GM19351 (cell line): ENCODE measurements around the gene MAP2K3.
"Not testable (repeated sequence)": the region's sequence is repeated elsewhere in the genome, so short reads cannot be mapped to it uniquely, and the experiment has no call there.

Experiments
- ATAC-seq: cut with Tn5 transposase; IDR thresholded peaks from one replicate; pipeline ENCODE4 v1.9.1; 2021; ENCODE audit warnings: mild to moderate bottlenecking, moderate library complexity; ENCODE audit not compliant: unreplicated experiment

MAP2K3 gene

DNA sequence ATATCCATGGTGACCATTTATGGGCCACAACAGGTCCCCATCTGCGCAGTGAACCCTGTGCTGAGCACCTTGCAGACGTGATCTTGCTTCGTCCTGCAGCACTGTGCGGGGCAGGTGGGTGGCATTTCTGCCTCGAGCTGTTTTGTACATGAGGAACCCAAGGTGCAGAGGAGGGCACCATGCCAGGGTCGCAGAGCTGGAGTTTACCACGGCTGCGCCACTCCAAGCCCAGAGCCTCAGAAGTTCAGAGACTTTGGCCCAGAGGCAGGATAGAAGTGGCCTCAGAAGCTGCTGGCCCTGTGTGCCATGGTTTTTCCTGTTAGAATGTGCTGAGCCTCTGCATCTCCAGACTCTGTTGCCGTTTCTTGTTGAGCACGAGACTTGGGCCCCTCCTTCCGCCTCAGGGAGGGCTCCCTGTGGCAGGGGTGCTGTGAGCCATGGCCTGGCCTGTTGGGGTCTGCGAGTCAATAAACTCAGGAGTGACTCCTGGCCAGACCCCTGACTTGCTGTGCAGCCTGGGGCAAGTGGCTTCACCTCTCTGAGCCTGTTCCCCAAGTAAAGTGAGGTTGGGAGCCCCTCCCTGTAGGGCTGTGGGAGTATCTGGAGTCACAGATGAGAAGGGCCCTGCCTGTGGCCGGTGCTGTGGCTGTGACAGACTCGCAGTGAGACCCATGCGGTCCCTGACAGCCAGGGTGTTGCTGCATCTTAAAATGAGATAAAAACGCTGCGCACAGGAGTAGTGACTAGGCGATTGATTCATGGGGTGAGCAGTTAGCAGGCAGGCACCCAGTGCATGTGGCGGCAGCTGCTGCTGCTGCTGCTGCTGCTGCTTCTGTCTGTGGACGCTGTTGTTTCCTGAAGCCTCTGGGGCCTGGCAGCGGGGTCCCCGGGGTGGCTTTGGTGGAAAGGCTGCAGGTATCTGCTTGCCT is 11.8 kb downstream of the MAP2K3 start:
- ATAC-seq: no peak

DNA sequence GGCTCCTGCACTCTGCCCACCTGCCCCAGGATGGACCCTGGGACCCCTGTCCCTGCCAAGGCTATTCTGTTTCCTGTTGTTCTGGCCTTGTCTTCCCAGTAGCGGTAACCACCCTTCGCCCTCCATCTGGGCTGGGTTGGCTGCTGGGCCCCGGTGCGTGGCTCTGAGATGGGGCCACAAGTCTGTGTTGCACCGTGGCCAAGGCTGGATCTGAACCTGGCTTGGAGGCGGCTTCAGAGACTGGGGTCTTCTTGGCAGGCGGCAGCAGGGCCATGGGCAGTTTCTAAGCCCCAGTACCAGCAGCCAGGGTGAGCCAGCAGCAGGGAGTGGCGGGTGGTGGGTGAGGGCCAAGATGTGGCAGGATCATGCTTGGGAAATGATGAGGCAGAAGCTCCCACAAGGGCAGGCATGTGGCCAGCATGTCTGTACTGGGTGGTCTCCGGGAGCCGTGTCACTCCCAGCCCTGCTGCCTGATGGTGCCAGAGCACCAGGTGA is 12.6 kb downstream of the MAP2K3 start:
- no peak for ATAC-seq

DNA sequence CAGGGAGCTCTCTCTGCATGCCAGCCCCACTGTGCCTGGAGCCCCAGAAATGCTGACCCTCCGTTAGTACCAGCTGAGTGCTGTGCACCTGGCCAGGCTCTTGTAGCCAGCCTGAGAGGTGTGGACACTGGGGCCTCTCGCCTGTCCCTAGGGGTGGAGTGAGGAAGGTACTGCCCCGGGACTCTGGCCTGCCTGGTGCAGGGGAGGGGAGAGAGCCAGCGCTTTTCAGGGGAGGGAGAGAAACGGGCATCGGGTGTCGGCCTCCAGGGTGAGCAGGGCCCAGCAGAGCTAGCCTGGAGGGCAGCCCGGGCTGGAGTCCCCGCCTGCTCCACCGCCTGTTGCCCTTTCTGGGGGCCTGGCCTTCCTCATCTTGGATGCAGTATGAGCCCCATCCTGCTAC is 13.1 kb downstream of the MAP2K3 start:
- no peak for ATAC-seq

DNA sequence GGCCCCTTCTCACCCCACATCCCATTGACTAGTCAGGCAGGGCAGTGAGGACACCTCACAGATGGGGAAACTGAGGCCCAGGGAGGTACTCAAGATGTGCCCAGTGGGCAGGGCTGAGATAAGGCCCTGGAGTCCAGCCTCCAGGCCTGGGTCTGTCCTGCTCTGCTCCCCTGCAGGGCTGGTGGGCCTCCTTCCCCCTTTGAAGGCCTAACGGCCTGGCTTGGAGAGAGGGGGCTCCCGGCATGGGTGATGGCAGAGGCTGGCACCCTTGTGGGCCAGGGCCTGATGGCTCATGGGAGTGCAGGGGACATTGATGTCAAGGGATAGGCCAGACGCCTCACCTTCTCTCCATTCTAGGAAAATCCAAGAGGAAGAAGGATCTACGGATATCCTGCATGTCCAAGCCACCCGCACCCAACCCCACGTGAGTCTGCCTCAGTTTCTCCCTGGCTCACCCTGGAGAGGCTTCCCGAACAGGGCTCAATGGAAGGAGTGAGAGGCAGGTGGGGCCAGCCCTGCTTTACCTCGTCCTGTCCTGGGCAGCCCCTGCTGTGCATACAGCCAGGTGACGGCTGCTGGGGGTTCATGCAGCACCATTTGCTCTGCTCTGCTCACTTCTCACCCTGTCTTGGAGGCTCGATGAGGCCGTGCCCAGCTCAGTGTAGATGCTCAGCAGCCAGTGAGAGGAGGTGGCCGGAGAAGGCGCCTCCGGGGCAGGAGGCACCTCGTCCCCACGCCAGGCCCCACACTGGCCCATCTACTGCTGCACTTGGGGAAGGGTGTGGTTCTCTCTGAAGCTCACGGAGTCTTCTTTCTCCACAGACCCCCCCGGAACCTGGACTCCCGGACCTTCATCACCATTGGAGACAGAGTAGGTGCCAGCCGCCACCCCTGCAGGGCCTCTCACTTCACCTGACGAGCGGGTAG is 13.8 kb downstream of the MAP2K3 start:
- no peak for ATAC-seq

DNA sequence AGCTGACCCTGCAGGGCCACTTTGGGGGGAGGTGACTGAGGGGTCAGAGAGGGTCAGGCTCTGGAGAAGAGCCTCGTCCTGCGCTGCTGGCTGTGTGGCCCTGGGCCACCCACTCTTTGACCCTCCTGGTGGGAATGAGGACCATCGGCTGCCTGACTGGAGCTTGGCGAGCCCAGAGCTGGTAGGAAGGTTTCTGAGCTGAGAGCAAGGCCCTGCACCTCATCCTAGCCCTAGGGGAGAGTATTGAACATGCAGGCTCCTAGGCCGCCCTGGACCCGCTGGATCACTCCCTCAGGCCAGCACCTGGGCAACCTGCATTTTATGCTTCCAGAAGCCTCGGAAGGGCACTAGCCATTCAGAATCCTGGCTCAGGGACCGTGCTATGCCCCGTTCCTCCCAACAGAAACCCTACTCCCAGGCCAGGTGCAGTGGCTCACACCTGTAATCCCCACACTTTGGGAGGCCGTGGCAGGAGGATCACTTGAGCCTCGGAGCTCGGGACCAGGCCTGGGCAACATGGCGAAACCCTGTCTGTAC is 14.5 kb downstream of the MAP2K3 start:
- ATAC-seq: no peak

DNA sequence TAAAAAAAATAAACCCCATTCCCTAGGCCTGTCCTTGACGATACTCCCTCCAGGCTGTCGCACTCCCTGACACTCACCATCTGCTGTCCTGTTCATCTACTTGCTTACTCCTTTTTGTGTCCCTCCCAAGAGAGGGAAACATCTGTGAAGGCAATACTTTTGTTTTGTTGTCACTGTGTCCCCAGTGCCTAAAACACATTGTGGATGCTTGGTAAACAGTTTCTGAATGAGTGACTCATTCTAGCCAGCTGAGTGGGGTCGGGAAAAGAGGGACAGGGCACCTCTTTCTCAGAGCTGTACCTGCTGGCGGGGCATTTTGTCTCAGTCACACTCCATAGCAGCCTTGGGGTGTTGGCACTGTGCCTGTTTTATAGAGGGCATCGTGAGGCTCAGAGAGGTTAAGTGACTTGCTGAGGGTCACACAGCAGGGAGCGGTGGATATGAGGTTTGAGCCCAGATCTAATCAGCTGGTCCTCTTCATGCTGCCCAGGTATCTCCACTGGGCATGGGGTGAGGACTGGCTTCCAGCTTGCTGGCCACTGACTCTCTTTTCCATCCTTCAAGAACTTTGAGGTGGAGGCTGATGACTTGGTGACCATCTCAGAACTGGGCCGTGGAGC is 15.6 kb downstream of the MAP2K3 start:
- ATAC-seq: no peak

DNA sequence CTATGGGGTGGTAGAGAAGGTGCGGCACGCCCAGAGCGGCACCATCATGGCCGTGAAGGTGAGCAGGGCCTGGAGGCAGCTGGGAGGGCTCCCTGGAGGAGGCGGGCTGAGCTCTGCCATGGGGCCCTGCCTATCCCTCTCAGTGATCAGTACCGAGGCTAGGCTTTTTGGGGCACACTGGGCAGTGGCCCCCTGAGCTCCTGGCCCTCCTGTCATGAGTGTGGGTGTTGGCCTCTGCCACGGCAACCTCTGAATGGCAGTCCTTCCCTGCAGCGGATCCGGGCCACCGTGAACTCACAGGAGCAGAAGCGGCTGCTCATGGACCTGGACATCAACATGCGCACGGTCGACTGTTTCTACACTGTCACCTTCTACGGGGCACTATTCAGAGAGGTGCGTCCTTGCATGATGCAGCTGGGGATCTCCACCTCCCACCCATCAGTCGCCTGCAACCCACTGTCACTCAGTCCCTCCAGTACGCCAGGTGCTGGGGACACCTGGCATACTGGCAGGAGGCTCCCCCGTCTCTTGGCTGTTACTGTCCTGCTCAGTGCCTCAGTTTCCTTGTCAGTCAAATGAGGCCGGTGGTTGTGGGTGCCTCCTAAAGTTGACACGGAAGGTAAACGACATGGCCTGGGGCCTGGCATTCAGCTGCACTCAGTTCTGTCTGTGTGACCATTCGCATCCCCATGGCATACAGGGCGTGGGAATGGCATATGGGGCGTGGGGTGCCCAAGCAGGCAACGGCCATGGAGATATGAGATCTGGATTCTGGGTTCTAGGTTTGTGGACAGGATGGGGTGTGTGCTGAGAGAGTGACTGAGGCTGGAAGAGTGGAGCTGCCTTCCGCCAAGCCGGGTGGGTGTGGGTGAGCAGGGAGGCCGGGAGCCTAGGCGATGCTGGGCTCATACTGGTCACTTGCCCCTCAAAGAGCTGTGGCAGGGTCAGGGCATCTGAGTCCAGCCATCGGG is 16.4 kb downstream of the MAP2K3 start:
- no peak for ATAC-seq

DNA sequence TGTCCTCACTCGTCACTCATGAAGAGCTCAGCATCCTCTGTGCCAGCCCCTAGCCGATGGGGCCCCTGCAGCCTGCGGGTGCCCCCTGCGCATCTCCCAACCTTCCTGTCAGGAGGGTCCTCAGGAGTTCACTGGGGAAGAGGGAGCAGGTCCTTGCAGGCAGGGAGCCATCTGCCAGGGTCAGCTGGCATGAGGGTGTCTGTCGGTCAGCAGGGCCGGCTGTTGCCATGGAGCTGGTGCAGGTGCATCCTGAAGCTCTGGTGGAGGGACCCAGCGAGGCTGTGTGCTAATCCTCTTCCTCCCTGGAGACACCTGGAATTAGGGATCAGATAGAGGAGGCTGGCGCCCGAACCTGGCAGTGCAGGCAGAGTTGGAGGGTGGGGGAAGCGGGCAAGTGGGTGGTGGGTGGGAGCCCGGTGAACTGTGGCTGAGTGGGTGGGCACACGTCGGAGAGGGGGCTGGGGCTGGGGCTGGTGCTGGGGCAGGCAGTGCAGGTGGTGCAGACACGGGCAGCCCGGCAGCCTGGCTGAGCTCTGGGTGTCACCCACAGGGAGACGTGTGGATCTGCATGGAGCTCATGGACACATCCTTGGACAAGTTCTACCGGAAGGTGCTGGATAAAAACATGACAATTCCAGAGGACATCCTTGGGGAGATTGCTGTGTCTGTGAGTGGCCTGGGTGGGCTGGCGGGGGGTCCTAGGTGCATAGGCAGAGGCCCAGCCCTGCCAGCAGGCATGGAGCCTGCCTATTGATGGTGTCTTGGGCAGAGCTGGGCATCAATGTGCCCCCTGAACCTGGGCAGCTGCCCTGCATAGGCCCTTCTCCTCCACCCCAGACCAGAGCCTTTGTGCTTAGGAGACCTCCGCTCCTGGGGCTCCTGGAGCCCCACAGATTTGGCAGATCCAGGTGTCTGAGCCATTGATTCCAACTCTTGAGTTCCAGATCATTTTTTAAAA is 17.4 kb downstream of the MAP2K3 start:
- ATAC-seq: no peak

DNA sequence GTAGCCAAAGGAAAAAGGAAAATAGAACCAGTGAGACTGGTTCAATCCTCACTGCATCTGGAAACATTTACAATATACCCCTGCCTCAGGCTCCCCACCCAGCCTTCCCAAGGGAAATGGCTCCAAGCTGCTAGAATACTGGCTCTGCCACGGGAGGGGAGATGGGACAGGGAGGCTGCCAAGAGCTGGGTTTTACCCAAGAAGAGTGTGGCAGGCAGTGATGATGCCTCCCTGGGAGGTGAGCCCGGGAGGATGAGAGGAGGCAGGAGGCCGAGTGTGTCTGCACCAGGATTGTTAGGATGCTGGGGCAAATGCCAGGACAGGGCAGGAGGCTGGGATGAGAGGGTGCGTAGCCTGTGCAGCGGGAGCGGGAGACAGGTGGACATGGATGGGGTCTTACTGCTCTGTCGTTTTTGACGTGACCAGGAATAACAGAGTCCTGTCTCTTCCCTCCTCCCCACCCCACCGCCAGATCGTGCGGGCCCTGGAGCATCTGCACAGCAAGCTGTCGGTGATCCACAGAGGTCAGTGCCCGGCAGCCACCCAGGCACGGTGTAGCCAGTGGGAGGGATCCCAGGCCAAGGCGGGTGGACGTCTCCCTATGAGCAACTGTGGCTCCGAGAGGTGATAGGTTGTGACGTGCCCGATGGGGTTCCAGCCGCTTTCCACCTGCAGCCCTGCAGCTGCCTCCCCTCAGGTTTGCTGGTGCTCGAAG is 18.4 kb downstream of the MAP2K3 start:
- ATAC-seq: no peak

DNA sequence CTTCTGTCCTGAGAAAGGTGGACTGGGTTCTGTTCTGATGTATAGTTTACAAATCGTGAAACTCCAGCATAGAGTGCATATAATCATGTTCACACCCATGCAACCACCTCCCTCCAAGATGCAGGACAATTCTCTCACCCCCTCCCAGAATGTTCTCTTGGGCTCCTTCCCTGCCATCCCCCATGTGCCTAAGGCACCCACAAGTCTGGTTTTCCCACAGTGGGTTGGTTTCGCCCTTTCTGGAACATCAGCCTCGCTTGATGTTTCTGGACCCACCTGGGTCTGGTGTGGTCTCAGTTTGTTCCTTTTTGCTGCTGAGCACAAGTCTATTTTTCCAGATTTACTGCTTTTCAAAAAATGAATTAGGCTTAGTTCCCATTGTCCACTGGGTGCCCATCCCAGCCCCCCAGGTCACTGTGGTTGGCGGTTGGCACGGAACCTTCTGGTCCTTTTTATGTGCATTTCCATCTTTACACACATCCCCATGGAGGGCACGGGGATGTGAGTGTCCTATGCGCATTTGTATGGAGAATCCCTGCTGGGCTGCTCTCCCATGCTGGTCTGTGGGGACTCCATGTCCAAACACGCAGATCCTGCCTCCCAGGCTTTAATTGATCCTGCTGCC is 19.0 kb downstream of the MAP2K3 start:
- no peak for ATAC-seq

DNA sequence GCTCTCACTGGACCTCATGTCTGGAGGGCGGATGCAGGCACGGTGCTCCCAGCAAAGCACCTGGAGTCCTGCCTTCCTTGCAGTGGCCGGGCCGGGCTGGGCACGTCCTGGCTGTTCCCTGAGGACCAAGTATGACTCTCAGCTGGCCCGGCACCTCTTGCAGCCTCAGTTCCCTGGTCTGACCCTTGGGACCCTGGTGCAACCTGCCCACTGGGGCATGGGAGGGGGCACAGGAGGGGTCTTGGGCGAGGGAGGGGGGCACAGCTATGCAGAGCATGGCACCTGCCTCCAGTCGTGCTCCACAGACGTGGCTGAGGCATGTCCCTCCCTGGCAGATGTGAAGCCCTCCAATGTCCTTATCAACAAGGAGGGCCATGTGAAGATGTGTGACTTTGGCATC is 19.6 kb downstream of the MAP2K3 start:
- no peak for ATAC-seq

DNA sequence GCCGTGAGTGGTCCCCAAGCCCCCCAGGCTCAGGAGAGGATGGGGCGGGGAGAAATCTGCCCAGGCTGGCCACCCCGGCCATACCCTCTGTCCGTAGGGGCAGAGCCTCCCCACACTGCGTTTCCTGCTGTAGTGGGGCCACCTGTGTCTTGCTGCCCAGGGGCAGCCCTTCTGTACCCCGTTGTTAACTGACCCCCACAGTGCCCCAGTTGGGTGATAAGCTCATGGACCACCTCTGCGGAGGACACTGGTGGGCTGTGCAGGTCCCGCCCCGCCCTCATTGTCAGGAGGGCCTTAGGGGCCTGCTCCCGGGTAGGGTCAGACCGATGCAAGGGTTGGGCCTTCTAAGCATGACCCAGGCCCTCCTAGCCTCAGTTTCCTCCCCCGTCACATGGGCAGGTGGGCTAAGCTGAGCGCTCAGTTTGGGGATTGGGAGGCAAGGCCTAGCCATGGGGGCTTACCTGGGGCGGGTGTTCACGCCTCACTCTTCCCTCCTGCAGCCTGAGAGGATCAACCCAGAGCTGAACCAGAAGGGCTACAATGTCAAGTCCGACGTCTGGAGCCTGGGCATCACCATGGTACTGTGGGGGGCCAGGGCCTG is 20.1 kb downstream of the MAP2K3 start:
- not testable (repeated sequence) for ATAC-seq

DNA sequence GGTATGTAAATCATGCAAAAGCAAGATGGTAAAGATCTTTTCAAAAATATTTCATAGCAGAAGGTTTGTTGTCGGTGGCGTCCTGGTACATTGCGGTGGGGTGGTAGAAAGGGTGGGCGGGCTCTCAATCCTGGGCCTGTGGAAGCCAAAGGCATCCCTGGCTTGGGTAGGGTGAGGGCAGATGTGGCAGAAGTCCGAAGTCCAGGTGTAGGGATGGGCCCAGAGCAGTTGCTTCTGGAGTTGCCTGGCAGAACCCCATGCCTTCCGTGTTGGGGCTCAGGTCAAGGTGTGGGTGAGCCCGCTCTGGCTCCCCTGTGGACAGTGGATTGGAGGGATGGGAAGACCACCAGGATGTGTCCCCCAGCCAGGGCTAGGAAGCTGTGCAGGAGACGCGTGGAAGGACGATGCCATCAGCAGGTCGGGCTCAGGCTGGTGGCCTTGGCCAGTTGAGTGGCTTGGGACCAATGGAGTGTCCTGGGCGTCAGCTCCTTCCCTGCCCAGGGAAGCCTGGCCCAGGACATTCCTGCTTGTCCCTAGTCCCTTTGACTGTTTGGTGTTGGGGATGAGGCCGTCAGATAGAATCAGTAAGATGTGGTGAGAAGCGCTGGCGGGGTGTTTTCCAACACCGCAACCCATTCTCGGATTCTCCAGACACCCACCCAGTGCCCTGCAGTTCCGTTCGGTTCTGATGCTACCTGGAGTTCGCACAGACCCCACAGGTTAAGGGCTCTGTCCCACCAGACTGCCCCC is 21.1 kb downstream of the MAP2K3 start:
- ATAC-seq: not testable (repeated sequence)

DNA sequence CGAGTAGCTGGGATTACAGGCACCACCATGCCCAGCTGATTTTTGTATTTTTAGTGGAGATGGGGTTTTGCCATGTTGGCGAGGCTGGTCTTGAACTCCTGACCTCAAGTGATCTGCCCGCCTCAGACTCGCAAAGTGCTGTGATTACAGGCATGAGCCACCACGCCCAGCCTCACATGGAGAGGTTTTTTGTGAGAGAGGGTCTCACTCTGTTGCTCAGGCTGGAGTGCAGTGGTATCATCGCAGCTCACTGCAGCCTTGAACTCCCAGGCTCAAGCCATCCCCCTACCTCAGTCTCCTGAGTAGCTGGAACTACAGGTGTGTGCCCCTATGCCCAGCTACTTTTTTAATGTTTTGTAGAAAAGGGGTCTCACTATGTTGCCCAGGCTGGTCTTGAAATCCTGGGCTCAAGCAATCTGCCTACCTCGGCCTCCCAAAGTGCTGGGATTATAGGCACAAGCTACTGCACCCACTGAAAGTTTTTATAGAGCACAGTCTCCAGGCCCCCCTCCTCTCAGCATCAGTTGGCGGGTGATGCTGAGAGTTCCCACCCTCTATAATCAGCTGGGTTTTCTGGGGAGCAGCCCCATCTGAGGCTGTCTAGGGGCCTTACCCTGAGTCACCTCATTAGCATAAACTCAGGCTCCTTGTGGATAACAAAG is 22.2 kb downstream of the MAP2K3 start:
- not testable (repeated sequence) for ATAC-seq

DNA sequence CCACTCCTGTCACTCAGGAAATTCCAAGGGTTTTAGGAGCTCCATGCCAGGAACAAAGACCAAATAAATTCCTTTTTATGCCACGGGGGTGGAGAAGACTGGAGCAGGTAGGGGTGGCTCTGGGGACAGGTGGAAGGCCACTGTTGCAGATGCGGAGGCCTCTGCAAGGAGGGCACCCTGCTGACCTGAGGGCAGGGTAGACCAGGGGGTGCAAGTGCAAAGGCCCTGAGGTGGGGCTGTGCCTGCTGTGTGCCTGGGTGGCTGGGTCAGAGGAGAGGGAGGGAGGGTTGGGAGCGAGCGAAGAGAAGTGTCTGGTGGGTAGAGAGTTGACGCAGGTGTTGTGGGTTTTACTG is 22.7 kb downstream of the MAP2K3 start:
- not testable (repeated sequence) for ATAC-seq

DNA sequence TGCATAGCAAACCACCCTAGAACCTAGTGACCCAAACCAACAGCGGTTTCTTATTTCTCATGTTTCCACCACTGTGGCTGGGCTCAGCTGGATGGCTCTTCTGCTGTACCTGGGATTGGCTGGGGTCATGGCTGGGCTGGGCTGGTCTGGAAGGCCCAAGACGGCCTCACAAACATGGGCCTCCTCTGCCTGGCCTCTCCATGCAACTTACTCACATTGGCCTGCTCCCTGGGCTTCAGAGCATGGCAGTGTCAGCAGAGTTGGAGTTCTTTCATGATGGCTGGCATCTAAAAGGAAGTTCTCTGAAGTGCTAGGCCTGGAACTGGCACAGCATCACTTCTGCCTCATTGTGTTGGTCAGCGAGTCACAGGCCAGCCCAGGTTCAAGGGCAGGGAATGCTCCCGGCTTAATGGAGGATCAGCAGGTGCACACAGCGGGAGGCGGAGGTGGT is 24.4 kb downstream of the MAP2K3 start:
- ATAC-seq: not testable (repeated sequence)
